ENCODE results near the gene ANAPC13.

DNA sequence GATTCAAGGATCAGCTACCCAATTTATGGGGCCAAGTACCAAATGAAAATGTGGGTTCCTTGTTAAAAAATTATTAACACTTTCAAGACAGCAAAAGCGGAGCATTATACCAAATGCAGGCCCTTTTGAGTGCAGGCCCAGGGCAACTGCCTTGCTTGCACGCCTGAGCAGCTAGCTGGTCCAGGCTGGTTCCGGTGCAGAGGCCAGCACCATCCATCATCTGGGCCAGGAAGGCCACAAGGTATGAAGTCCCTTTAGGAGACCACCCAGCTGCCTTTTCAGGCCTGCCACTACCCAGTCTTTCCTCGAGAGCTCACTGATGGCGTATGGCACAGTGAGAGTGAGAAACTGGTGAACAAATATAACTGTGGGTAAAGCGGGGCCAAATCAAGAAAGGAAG is 13.0 kb downstream of the ANAPC13 start:
- TF ChIP-seq, protein P1, sequence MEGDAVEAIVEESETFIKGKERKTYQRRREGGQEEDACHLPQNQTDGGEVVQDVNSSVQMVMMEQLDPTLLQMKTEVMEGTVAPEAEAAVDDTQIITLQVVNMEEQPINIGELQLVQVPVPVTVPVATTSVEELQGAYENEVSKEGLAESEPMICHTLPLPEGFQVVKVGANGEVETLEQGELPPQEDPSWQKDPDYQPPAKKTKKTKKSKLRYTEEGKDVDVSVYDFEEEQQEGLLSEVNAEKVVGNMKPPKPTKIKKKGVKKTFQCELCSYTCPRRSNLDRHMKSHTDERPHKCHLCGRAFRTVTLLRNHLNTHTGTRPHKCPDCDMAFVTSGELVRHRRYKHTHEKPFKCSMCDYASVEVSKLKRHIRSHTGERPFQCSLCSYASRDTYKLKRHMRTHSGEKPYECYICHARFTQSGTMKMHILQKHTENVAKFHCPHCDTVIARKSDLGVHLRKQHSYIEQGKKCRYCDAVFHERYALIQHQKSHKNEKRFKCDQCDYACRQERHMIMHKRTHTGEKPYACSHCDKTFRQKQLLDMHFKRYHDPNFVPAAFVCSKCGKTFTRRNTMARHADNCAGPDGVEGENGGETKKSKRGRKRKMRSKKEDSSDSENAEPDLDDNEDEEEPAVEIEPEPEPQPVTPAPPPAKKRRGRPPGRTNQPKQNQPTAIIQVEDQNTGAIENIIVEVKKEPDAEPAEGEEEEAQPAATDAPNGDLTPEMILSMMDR (IDR thresholded peaks at IDR 0.05), result no peak
- no peak for TF ChIP-seq EZH2phosphoT487 (IDR thresholded peaks at IDR 0.05)
- no peak for TF ChIP-seq EZH2 (IDR thresholded peaks at IDR 0.05)
